CD4-positive, alpha-beta T cell (primary cell): ENCODE measurements around the gene OR2AT4. TPM values are rescaled to one million over a fixed set of nuclear protein-coding genes. Genes with fewer than 3 reads are reported as not detected.

Source experiments
- ATAC-seq: fragments of 200-7000 bp; cut with Tn5 transposase; one replicate; pipeline ENCODE4 v1.10.0; 2022; ENCODE audit warnings: mild to moderate bottlenecking; ENCODE audit not compliant: poor library complexity
- CTCF ChIA-PET: fragments of 350-600 bp; sonication (Branson Sonifier 250); formaldehyde crosslinking; loops from one replicate; lab custom pipeline; 2021; ENCODE audit warnings: antibody characterized with exemption, inconsistent platforms; lab: Charles Lee
- POLR2A ChIA-PET: fragments of 350-600 bp; sonication (Branson Sonifier 250); formaldehyde crosslinking; loops from one replicate; lab custom pipeline; 2021; ENCODE audit warnings: antibody characterized with exemption, inconsistent platforms; lab: Charles Lee
- DNase-seq, 14 experiments: peaks; one replicate each; pipeline ENCODE4 v3.0.0-alpha.2; 2013 to 2020; ENCODE audit warnings: mixed read lengths in 2 of 14
- H3K27ac ChIP-seq, 2 donors: one replicate each; pipeline versions ENCODE4 v1.5.1 to v1.7.0; 2013; ENCODE audit warnings: low read length in 2 of 2, low read depth in 1 of 2, mild to moderate bottlenecking in 1 of 2
- H3K27me3 ChIP-seq, 2 experiments: 1 replicate in 1 of 2; 2 replicates in 1 of 2; pipeline versions ENCODE4 v1.6.1 to v1.7.0; 2013; ENCODE audit warnings: low read length in 2 of 2, control low read depth in 1 of 2, mild to moderate bottlenecking in 1 of 2, moderate library complexity in 1 of 2; ENCODE audit not compliant: insufficient read depth in 2 of 2, control insufficient read depth in 1 of 2
- H3K36me3 ChIP-seq: one replicate; pipeline ENCODE4 v1.6.1; 2013; ENCODE audit warnings: low read length, control low read depth; ENCODE audit not compliant: insufficient read depth
- H3K4me1 ChIP-seq: one replicate; pipeline ENCODE4 v1.6.1; 2013; ENCODE audit warnings: low read length, control low read depth; ENCODE audit not compliant: insufficient read depth
- H3K4me3 ChIP-seq: one replicate; pipeline ENCODE4 v1.5.1; 2013; ENCODE audit warnings: mild to moderate bottlenecking, low read length, moderate library complexity
- H3K9me3 ChIP-seq, 2 experiments: 1 replicate in 1 of 2; 2 replicates in 1 of 2; pipeline versions ENCODE4 v1.6.1 to v1.7.0; 2013; ENCODE audit warnings: low read length in 2 of 2, mild to moderate bottlenecking in 2 of 2, control low read depth in 1 of 2, moderate library complexity in 1 of 2; ENCODE audit not compliant: control insufficient read depth in 1 of 2, insufficient read depth in 1 of 2
- H3K27ac Mint-ChIP-seq: one replicate; pipeline ENCODE4 v1.8.0; 2020; ENCODE audit warnings: mixed read lengths
- H3K27me3 Mint-ChIP-seq: one replicate; pipeline ENCODE4 v1.8.0; 2021; ENCODE audit warnings: mixed read lengths
- H3K36me3 Mint-ChIP-seq: one replicate; pipeline ENCODE4 v1.8.0; 2021; ENCODE audit warnings: low read depth, mixed read lengths
- H3K4me1 Mint-ChIP-seq: one replicate; pipeline ENCODE4 v1.8.0; 2021; ENCODE audit warnings: low read depth, mixed read lengths
- H3K4me3 Mint-ChIP-seq: one replicate; pipeline ENCODE4 v1.8.0; 2020; ENCODE audit warnings: mild to moderate bottlenecking, mixed read lengths
- H3K9me3 Mint-ChIP-seq: one replicate; pipeline ENCODE4 v1.8.0; 2020; ENCODE audit warnings: mixed read lengths
- CTCF ChIP-seq: fragments of 200-600 bp; IDR thresholded peaks from one replicate; pipeline ENCODE4 v1.8.0; 2022; ENCODE audit warnings: antibody characterized with exemption, mild to moderate bottlenecking
- intact Hi-C, 2 experiments: fragments of 100-400 bp; cut with DNase I in 1 of 2; cut with micrococcal nuclease in 1 of 2; formaldehyde crosslinking; loops; one replicate each; pipeline versions ENCODE4 v1.15.1 to v1.9.0; 2023 to 2025; cut with DNase I, micrococcal nuclease
- total RNA-seq, 174 experiments: library from RNA in 2 of 174; stranded (reverse) in 2 of 174; gene quantifications; one replicate each; pipeline ENCODE4 v1.2.3 and lab custom pipeline; 2021 to 2026

The OR2AT4 gene
- total RNA-seq, 2 experiments from 2014 or later = not detected

GRCh38 chr11:75041263-75041662, 55.4 kb downstream of the OR2AT4 start:
- peaks cover 0 to 3% of the 10 kb centered on the region in 2 experiments for H3K9me3 ChIP-seq
- H3K4me1 ChIP-seq = no peaks in the 10 kb centered on the region
- DNase-seq = no peak
- H3K27ac ChIP-seq = no peak overlapping the region
- ChIA-PET POLR2A (no interaction called here), CTCF (no interaction called here)
- ATAC-seq = no peak
- Mint-ChIP-seq H3K9me3 (peaks cover 3% of the 10 kb centered on the region), H3K36me3 (no peaks in the 10 kb centered on the region), H3K27me3 (no peaks in the 10 kb centered on the region), H3K4me1 (no peaks in the 10 kb centered on the region), H3K27ac (no peak overlapping the region), H3K4me3 (no peak overlapping the region)
- H3K4me3 ChIP-seq = no peak overlapping the region
- no peaks in the 10 kb centered on the region for H3K36me3 ChIP-seq
- TF ChIP-seq CTCF = no peak
- no peaks in the 10 kb centered on the region for H3K27me3 ChIP-seq
- intact Hi-C loops = no loop called here

- ChIA-PET POLR2A (no interaction called here), CTCF (no interaction called here)
- H3K27ac Mint-ChIP-seq = no peak overlapping the region
- H3K4me3 Mint-ChIP-seq = no peak overlapping the region
- intact Hi-C loops = no loop called here
- no peaks in the 10 kb centered on the region for H3K36me3 Mint-ChIP-seq
- Histone ChIP-seq H3K27me3 (no peaks in the 10 kb centered on the region), H3K4me3 (no peak overlapping the region), H3K9me3 (peaks cover 0 to 3% of the 10 kb centered on the region in 2 experiments), H3K4me1 (no peaks in the 10 kb centered on the region), H3K36me3 (no peaks in the 10 kb centered on the region), H3K27ac (no peak overlapping the region)
- no peak for TF ChIP-seq CTCF
- no peaks in the 10 kb centered on the region for H3K4me1 Mint-ChIP-seq
- DNase-seq (no peak), ATAC-seq (no peak)
- H3K9me3 Mint-ChIP-seq = peaks cover 3% of the 10 kb centered on the region
- H3K27me3 Mint-ChIP-seq = no peaks in the 10 kb centered on the region
Observed at GRCh38 chr11:75040167-75040770, 56.4 kb downstream of the OR2AT4 start.

DNA sequence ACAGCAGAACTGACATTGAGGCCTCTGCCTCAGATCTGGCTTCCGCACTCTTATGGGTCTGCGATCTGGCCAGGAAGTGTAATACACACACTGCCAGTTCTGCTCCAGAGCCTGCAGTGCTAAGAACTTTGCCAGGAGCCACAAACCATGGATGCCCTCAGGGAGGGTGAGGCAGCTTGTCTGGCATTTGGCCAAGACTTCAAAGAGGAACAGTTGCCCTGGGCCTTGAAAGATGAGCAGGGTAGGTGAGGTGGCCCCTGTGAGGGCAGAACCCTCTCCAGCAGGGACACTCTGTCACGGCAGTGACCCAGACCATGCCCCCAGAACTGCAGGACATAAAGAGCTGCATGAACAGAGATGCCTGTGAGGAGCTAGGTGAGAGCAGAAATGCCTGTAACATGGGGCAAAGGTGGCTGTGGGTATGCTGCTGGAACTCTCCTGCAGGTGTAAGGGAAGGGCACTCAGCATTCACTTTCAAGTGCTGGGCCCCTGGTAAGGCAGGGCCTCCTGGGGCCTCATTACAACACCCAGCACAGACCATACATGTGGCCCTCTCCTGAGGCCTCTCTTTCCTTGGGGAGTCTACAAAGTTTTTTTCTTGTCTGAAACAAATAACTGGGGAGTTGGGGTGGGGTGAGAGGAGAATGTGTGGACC, 60.6 kb downstream of the OR2AT4 start:
- H3K4me1 ChIP-seq = no peaks in the 10 kb centered on the region
- ATAC-seq = no peak
- H3K4me3 Mint-ChIP-seq = no peak overlapping the region
- ChIA-PET POLR2A (no interaction called here), CTCF (interaction anchor here (1.6 kb wide), 1 partner anchor 13 kb away, joined by 3 read pairs; no protein-coding TSS in a partner anchor)
- TF ChIP-seq CTCF = no peak
- no peak overlapping the region for H3K27ac ChIP-seq
- no peak for DNase-seq
- H3K9me3 ChIP-seq = peaks cover 0 to 3% of the 10 kb centered on the region in 2 experiments
- no peaks in the 10 kb centered on the region for H3K36me3 Mint-ChIP-seq
- H3K27me3 ChIP-seq = no peaks in the 10 kb centered on the region
- H3K4me1 Mint-ChIP-seq = no peaks in the 10 kb centered on the region
- peaks cover 3% of the 10 kb centered on the region for H3K9me3 Mint-ChIP-seq
- H3K27me3 Mint-ChIP-seq = no peaks in the 10 kb centered on the region
- H3K36me3 ChIP-seq = no peaks in the 10 kb centered on the region
- H3K27ac Mint-ChIP-seq = no peak overlapping the region
- no peak overlapping the region for H3K4me3 ChIP-seq
- intact Hi-C loops = no loop called here
